ENCODE data around the gene KCNA4.

DNA sequence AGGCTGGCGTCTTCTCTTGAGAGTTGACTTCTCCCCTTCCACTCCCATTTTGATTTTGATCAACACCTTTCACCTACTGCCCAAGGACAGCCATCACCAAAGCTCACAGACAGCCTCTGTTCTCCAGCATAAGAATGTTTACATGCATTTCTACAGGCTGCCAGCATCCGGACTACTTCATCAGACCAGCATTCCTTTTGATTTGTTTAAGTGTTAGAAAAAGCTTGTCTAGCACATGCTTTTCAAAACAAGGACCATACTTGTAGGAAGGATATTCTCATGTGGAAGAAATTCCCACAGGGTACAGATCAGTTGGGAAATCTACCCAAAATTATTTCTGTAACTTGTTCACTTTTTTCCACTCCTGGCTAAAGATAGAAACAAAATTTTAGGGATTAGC, 6.2 kb upstream of the KCNA4 start:
- no peak for TF ChIP-seq POLR2A (IDR thresholded peaks at IDR 0.05; ENCODE audit: low read length)
- no peak for TF ChIP-seq GATA1 (IDR thresholded peaks at IDR 0.05; ENCODE audit: low read depth, low read length)
